ENCODE measurements around the gene REV3L.

REV3L gene

GRCh38 chr6:111462770-111463391, 20.1 kb downstream of the REV3L start:
- H3K27ac ChIP-seq (replicated peaks) = no peak overlapping the region
- H3K27me3 ChIP-seq (ENCODE audit: insufficient read depth, poor library complexity, severe bottlenecking) = no peaks in the 10 kb centered on the region
- no peak overlapping the region for H3K4me3 ChIP-seq (replicated peaks; ENCODE audit: insufficient read depth, low read length)
- no peak for DNase-seq (ENCODE audit: low read depth in 1 of 2, low spot score in 1 of 2)
- TF ChIP-seq CTCF (IDR thresholded peaks at IDR 0.05; ENCODE audit: insufficient read depth, low read length) (no peak), POLR2AphosphoS5 (IDR thresholded peaks at IDR 0.05; ENCODE audit: low read depth) (no peak), GABPA (IDR thresholded peaks at IDR 0.05; ENCODE audit: low read depth) (no peak), REST (IDR thresholded peaks at IDR 0.05; ENCODE audit: insufficient replicate concordance, low read depth) (no peak), SPI1 (IDR thresholded peaks at IDR 0.05; ENCODE audit: borderline replicate concordance, low read depth) (no peak)

- no peak for DNase-seq (ENCODE audit: low read depth in 1 of 2, low spot score in 1 of 2)
- Histone ChIP-seq H3K27me3 (ENCODE audit: insufficient read depth, poor library complexity, severe bottlenecking) (no peaks in the 10 kb centered on the region), H3K27ac (replicated peaks) (no peak overlapping the region), H3K4me3 (replicated peaks; ENCODE audit: insufficient read depth, low read length) (no peak overlapping the region)
- TF ChIP-seq CTCF (IDR thresholded peaks at IDR 0.05; ENCODE audit: insufficient read depth, low read length) (no peak), SPI1 (IDR thresholded peaks at IDR 0.05; ENCODE audit: borderline replicate concordance, low read depth) (no peak), GABPA (IDR thresholded peaks at IDR 0.05; ENCODE audit: low read depth) (no peak), POLR2AphosphoS5 (IDR thresholded peaks at IDR 0.05; ENCODE audit: low read depth) (no peak)
Observed at GRCh38 chr6:111461860-111462259, 21.2 kb downstream of the REV3L start.

DNA sequence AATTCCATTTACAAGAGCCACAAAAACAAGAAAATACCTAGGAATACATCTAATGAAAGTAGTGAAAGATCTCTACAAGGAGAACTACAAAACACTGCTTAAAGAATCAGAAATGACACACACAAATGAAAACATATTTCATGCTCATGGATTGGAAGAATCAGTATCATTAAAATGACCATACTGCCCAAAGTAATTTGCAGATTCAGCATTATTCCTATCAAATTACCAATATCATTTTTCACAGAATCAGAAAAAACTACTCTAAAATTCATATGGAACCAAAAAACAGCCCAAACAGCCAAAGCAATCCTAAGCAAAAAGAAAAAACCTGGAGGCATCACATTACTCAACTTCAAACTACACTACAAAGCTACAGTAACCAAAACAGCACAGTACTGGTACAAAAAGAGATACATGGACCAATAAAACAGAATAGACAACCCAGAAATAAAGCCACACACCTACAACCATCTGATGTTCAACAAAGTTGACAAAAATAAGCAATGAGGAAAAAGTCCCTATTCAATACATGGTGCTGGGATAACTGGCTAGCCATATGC, 24.3 kb downstream of the REV3L start:
- no peak overlapping the region for H3K27ac ChIP-seq (replicated peaks)
- H3K27me3 ChIP-seq (ENCODE audit: insufficient read depth, poor library complexity, severe bottlenecking) = no peaks in the 10 kb centered on the region
- no peak for TF ChIP-seq CTCF (IDR thresholded peaks at IDR 0.05; ENCODE audit: insufficient read depth, low read length)
- TF ChIP-seq POLR2AphosphoS5 (IDR thresholded peaks at IDR 0.05; ENCODE audit: low read depth) = no peak
- no peak for TF ChIP-seq GABPA (IDR thresholded peaks at IDR 0.05; ENCODE audit: low read depth)
- TF ChIP-seq SPI1 (IDR thresholded peaks at IDR 0.05; ENCODE audit: borderline replicate concordance, low read depth) = no peak
- no peak for TF ChIP-seq REST (IDR thresholded peaks at IDR 0.05; ENCODE audit: insufficient replicate concordance, low read depth)
- DNase-seq (ENCODE audit: low read depth in 1 of 2, low spot score in 1 of 2) = no peak
- H3K4me3 ChIP-seq (replicated peaks; ENCODE audit: insufficient read depth, low read length) = no peak overlapping the region

All from HL-60 (cell line).